ENCODE results near the gene PPP1R16B.

Gene PPP1R16B

DNA sequence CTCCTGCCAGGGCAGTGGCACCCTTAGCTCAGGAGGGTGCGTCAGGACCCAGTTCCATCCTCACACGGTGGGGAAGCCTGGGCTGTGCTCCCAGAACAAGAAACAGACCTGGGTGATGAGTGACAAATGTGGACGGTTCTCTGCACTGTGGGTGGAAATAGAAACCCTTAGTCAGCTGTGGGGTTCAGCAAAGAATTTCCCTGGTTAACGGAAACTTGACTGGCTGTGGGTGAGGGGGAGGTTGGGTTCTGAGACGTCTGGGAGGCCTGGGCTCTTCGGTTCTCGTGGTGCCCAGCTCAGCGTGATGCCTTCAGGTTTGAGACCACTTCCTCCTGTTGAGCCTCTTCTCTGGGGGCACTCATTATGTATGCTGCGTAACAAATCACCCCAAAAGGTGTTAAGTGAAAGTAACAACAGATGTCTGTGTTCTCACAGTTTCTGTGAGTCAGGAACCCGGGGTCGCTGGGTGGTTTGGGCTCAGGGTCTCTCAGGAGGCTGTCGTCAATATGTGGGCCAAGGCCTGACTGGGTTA, 67.6 kb downstream of the PPP1R16B start:
- DNase-seq (ENCODE audit: extremely low read depth in 1 of 2, low read depth in 1 of 2) = peak; percentile 74 to 92

- DNase-seq (ENCODE audit: extremely low read depth in 1 of 2, low read depth in 1 of 2) = no peak
Measured at GRCh38 chr20:38874460-38875174, 69.1 kb downstream of the PPP1R16B start.

DNA sequence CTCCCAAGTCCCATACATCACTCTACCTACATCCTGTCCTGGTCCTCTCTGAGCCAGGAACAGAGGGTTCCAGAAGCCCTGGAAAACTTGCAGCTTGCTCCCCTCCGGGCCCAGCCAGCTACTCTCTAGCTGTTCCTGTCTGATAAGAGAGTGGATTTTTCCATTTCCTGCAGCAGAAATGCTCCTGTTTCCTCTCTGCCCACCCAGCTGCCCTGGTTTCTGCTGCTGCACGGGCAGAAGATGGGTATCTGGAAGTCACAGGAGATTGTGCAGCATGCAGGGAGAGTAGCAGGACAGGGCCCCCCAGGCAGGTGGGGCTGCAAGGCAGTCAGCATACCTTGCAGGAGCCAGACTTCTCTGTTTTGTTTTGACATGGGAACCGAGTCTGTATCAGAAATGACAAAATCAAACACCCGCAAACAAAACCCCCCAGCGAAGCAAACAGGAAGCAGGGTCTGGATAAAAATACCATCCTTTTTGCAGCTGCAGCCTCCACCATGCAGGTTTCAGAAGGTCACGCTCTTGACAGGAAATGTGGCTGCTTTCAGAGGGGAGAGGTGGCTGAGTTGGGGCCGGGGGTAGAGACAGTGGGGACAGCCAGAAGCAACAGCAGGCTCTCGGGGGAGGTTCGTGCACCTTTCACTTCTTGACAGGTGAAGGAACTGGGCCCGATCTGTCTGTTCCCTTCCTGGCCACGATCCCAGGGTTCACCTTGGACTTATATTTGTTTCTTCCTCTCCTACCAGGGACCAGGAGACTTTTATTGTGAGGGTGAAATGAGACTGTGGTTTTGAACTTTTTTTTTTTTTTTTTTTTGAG, 69.9 kb downstream of the PPP1R16B start:
- DNase-seq (ENCODE audit: extremely low read depth in 1 of 2, low read depth in 1 of 2) = peak; percentile 53 to 59

- no peak for DNase-seq (ENCODE audit: extremely low read depth in 1 of 2, low read depth in 1 of 2)
Measured at GRCh38 chr20:38877483-38877882, 72.0 kb downstream of the PPP1R16B start.

- DNase-seq (ENCODE audit: extremely low read depth in 1 of 2, low read depth in 1 of 2) = no peak
Measured at GRCh38 chr20:38878866-38879265, 73.4 kb downstream of the PPP1R16B start.

DNA sequence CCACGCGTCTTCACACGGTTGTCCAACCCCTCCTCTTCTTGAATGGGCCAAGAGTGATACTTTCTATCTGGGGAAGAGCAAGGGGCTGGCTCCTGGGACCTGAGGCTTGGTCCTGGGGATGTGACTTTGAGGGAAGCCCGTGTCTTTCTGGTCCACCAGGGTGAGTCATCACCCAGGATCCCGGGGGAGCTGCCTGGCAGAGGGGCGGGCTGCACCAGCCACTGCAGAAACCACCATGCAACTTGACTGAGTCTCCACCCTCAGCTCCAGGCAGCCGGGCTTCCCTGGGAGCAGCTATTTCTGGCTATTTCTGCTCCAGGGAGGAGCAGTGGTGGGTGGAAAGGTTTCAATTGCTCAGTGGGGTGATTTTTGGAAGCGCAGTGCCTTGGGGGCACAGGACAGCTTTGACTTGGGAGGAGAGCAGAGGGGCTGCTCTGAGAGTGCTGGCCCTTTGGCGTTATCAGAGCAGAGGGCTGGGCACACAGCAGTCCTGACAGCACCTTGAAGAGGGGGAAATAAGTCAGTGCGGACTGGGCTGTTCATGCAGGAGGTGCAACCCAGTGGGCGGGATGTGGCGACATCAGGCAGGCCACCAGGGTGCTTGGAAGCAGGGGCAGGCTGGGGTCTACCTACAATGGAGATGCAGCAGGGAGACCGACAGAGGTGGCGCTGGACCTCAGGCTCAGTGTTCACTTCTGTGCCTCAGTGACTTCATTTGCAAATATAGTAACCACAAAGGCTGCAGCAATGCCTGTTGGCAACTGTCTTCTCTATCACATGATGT, 75.6 kb downstream of the PPP1R16B start:
- DNase-seq (ENCODE audit: extremely low read depth in 1 of 2, low read depth in 1 of 2) = no peak

- DNase-seq (ENCODE audit: extremely low read depth in 1 of 2, low read depth in 1 of 2) = no peak
Measured at GRCh38 chr20:38881806-38882440, 76.4 kb downstream of the PPP1R16B start.

- no peak for DNase-seq (ENCODE audit: extremely low read depth in 1 of 2, low read depth in 1 of 2)
Measured at GRCh38 chr20:38882600-38882999, 77.1 kb downstream of the PPP1R16B start.

DNA sequence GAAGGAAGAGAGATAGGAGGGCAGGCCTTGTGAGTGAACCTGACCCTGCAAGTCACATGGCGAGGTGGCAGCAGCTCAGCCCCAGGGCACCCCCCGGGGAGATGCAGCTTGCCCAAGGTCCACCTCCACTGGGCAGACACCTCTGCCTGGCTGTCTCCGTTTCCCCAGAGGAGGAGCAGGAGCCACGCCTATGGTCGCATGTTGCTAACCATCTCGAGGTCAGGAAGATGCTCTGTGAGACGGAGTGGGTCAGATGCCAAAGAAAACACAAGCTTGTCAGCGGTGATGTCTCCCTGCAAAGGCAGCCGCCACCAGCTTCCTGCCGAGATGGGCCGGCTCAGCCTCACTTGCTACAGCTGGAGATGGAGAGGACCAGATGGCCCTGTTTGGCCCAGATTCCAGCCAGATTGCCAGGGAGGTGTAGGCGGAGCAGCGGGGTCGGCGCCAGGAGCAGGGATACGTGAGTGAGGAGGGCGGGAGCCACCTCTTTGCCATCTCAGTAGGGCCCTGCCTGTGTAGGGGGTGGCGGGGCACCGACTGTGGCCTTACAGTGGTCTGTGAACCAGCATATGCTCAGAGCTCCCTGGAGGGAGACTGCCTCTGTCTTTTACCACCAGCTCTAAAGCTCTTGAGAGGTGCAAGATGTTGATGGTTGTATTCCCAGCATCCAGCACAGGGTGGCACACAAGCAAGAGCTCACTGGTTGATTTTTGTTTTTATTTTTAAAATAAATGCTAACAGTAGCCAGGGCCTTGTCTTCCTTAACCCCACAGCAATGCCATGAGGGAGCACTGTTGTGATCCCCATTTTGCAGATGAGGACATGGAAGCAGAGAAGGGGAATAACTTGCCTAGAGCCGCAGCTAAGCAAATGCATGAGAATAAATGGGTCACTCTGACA, 77.8 kb downstream of the PPP1R16B start:
- DNase-seq (ENCODE audit: extremely low read depth in 1 of 2, low read depth in 1 of 2) = no peak

GRCh38 chr20:38883981-38884733, 78.7 kb downstream of the PPP1R16B start:
- no peak for DNase-seq (ENCODE audit: extremely low read depth in 1 of 2, low read depth in 1 of 2)

DNA sequence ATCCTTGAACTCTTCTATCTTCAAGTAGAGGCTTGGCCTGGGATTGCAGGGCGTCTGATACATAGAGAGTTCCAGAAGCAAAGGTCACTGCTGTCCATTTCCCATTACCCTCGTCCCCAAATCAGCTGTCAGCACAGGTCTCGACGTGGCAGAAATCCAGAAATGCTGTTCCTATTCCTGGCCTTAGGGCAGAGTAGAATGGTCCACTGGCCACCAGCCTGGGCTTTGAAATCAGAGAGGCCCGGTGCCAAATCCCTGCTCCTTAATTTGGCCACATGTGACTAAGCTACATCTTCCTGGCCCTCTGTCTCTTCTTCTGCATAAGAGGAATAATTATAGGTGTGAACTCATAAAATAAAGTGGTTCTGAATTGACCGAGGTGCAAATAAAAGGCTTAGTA, 79.9 kb downstream of the PPP1R16B start:
- no peak for DNase-seq (ENCODE audit: extremely low read depth in 1 of 2, low read depth in 1 of 2)

DNA sequence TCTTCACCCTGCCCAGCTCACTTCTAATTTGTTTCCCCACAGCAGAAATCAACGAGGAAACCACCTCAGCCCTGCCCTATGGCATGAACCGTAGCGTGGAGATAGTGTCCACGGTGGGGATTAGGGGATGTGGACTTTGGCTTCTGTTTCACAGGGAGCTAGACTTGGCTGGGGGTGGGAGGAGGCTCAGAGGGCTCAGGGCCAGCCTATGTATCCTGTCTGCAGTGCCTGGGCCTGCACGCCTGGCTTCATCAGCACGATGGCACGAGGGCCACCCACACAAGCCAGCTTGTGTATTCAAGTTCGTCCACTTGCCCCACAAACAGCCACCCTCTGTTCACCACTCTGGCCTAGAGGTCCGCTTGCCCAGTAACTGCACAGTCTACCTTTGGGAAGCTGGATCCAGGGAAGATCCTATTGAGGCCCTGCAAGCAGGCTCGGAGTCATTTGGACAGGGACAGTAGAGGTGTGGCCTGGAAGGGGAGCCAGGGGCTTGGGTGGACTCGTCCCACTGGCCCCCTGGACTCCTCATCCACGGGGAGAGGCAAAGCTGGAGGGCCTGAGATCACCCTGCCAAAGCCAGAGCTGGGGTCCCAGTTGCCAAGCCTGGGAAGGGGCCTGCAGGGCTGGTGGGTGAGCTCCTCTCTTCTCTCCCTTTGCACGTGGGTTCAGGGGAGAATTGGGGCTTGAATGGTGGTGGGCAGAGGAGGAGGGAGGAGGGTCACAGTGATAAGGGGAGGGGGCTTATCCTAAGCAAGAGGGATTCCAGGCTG, 82.7 kb downstream of the PPP1R16B start:
- no peak for DNase-seq (ENCODE audit: extremely low read depth in 1 of 2, low read depth in 1 of 2)

GRCh38 chr20:38889050-38889449, 83.6 kb downstream of the PPP1R16B start:
- DNase-seq (ENCODE audit: extremely low read depth in 1 of 2, low read depth in 1 of 2) = no peak

DNA sequence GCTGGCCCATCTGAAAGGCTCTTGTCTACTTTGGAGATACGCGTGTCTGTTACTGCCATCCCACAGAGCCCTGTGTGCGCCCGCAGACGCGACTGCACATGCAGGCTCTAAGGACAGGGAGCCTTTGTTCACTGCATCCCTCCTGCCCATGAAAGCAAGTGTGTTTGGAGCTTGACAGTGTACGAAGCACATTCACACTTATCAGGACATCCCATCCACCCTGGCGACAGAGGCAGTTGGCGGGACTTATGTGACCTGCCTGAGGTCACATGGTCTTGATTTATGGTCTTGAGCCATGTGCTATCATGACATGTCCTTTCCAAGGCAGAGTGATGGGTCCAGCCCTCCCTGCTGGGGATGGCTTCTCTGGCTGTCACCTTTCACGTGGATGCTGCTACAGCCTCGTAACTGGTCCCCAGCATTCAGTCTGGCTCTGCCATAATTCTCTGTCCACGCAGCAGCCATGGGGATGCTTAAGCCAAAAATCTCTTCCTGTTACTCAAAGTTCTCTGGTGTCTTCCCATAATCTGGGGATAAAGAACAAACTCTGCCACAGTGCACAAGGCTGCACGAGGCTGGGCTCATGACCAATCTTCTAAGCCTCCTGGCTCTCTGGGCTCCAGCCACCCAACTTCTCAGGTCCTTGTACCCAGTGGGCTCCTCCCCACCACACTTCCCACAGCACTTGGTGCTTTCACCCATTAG, 84.4 kb downstream of the PPP1R16B start:
- DNase-seq (ENCODE audit: extremely low read depth in 1 of 2, low read depth in 1 of 2) = no peak

- DNase-seq (ENCODE audit: extremely low read depth in 1 of 2, low read depth in 1 of 2) = no peak
Measured at GRCh38 chr20:38890497-38890818, 85.0 kb downstream of the PPP1R16B start.

- no peak for DNase-seq (ENCODE audit: extremely low read depth in 1 of 2, low read depth in 1 of 2)
Measured at GRCh38 chr20:38892091-38892981, 86.8 kb downstream of the PPP1R16B start.

DNA sequence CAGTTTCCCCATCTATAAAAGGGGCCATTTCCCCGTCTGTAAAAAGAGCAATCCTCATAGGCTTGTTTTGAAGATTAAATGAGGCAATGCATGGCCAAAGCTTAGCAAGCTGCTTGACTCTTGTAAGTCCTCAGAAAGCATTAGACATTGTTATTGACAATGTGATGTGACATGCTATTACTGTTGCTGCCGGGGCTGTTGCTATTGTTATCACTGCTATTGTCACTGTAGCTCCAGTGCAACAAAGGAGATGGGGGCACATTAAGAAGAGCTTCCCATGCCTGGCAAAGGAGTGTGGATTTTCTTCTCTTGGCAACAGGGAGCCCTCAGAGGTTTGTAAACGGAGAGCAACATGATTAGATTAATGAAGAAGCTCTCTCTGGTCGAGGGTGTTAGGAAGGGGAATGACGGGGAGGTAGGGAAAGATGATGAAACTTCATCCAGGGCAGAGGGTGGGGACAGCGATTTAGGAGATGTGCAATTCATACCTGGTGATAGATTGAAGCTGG, 87.6 kb downstream of the PPP1R16B start:
- no peak for DNase-seq (ENCODE audit: extremely low read depth in 1 of 2, low read depth in 1 of 2)

Data from stimulated activated CD8-positive, alpha-beta memory T cell treated with anti-CD3 and anti-CD28 coated beads, Interleukin-7, amount 100 ng/mL, for 48 hours (primary cell).